Measurements from ENCODE around the gene SNAPC1. TPM values are rescaled to one million over a fixed set of nuclear protein-coding genes. Genes with fewer than 3 reads are reported as not detected.

The SNAPC1 gene
- total RNA-seq, 3 donors from 2014 or later, result 2.0 to 4.8 (median 2.5) TPM

DNA sequence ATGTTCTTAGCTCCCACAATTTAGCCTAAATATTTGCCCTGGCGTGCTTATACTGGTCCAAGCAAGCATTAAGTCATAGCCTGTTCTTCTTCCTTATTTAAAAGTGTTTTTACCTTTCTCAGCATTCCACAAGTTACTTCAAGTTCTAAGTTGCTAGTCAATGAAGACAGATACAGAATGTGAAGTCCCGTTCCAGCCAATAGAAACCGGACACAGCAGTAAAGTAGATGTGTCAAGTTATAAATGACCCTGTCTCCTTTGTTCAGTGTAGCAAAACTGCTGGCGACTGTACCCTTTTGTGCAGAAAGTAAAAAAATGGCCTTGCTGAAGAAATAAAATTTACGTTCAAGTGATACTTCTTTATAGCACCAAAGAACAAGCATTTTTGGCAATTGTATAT is 3.9 kb downstream of the SNAPC1 start:
- H3K4me3 ChIP-seq, result no peak overlapping the region
- no peaks in the 10 kb centered on the region for H3K36me3 ChIP-seq (ENCODE audit: low read depth)
- H3K4me1 ChIP-seq (ENCODE audit: low read depth), result peaks cover 10% of the 10 kb centered on the region
- DNase-seq (no peak), ATAC-seq (no peak)
- TF ChIP-seq, protein P1, sequence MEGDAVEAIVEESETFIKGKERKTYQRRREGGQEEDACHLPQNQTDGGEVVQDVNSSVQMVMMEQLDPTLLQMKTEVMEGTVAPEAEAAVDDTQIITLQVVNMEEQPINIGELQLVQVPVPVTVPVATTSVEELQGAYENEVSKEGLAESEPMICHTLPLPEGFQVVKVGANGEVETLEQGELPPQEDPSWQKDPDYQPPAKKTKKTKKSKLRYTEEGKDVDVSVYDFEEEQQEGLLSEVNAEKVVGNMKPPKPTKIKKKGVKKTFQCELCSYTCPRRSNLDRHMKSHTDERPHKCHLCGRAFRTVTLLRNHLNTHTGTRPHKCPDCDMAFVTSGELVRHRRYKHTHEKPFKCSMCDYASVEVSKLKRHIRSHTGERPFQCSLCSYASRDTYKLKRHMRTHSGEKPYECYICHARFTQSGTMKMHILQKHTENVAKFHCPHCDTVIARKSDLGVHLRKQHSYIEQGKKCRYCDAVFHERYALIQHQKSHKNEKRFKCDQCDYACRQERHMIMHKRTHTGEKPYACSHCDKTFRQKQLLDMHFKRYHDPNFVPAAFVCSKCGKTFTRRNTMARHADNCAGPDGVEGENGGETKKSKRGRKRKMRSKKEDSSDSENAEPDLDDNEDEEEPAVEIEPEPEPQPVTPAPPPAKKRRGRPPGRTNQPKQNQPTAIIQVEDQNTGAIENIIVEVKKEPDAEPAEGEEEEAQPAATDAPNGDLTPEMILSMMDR (IDR thresholded peaks at IDR 0.05), result no peak
- intact Hi-C loops (cut with DNase I, micrococcal nuclease), result loop anchor here (10.0 kb wide), 1 partner anchor 301 kb away; no protein-coding TSS in a partner anchor
- no peaks in the 10 kb centered on the region for H3K9me3 ChIP-seq

DNA sequence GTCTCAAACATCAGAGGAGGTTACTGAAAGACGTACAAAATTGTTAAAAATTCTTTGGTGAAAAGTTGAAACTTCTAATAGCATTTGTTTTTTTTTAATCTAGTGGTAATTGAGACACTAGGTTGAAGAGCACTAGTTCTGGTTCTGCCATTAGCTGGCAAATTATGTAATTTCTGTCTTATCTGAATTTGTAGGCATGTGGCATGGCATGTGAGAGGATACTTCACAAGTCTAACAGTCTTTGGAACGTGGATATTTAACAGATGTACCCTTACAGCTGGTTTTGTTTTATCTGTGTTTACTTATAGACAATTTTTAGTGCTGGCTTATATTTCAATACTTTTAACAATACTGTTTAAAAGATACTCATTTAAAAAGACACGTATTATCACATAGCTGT is 6.0 kb downstream of the SNAPC1 start:
- no peak for DNase-seq
- no peak for ATAC-seq
- Histone ChIP-seq H3K4me3 (no peak overlapping the region), H3K36me3 (ENCODE audit: low read depth) (no peaks in the 10 kb centered on the region), H3K9me3 (no peaks in the 10 kb centered on the region), H3K4me1 (ENCODE audit: low read depth) (peaks cover 3% of the 10 kb centered on the region)
- TF ChIP-seq, protein P1 (IDR thresholded peaks at IDR 0.05), result no peak
- intact Hi-C loops (cut with DNase I, micrococcal nuclease), result loop anchor here (10.0 kb wide), 1 partner anchor 303 kb away; no protein-coding TSS in a partner anchor

DNA sequence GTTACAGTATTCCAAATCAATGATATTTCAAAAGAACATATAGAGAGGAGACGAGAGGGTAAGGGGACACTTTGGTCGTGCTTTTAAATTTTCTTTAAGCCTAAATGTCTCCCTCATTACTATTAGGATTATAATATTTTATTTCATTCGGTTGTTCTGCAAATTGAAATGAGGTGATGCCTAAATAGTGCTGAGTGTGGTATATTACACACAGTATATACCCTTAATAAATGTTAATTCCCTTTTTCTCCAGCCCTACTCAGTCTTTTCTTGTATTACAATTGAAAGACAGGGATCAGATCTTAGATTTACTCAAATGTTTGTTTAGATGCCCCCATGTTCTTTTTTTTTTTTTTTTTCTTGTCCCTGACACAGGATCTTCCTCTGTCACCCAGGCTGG is 7.7 kb downstream of the SNAPC1 start:
- TF ChIP-seq, protein P1 (IDR thresholded peaks at IDR 0.05), result no peak
- no peak overlapping the region for H3K4me3 ChIP-seq
- ATAC-seq (no peak), DNase-seq (no peak)
- H3K36me3 ChIP-seq (ENCODE audit: low read depth), result no peaks in the 10 kb centered on the region
- H3K9me3 ChIP-seq, result no peaks in the 10 kb centered on the region
- intact Hi-C loops (cut with DNase I, micrococcal nuclease), result loop anchor here (10.0 kb wide), 1 partner anchor 305 kb away; no protein-coding TSS in a partner anchor
- H3K4me1 ChIP-seq (ENCODE audit: low read depth), result no peaks in the 10 kb centered on the region

DNA sequence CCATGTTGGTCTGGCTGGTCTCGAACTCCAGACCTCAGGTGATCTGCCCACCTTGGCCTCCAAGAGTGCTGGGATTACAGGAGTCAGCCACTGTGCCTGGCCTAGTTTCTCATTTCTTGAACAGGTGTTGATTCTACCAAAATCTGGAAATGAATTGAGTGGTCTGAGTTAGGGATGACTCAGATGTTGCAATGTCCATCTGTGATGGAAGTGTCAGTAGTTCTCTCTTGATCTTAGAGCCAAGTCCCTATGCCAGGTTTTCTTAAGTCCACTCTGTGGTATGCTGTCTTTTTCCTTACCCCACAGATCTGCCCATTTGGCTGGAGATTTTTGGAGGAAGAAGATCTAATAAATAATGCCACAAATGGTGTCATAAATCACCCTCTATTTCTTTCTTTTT is 12.6 kb downstream of the SNAPC1 start:
- DNase-seq (no peak), ATAC-seq (no peak)
- TF ChIP-seq, protein P1 (IDR thresholded peaks at IDR 0.05), result no peak
- Histone ChIP-seq H3K4me1 (ENCODE audit: low read depth) (no peaks in the 10 kb centered on the region), H3K4me3 (no peak overlapping the region), H3K9me3 (no peaks in the 10 kb centered on the region), H3K36me3 (ENCODE audit: low read depth) (no peaks in the 10 kb centered on the region)
- intact Hi-C loops (cut with DNase I, micrococcal nuclease), result no loop called here

DNA sequence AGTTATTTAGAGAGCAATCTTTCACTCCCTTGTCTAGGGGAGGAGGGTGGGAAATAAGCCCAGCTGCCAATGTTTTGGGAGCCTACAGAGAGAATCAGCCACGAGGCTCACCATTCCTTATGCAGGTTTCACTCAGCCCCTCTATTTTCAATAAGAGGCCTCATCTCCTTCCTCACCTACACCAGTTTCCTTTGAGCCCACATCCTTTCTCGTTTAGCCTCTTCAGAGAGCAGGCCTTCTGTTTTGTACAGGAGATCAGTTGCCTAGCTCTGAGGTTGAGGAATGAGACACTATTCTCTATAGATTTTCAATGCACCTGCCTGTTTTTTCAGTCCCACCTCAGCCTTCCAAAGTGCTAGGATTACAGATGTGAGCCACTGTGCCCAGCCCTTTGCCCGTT is 17.9 kb downstream of the SNAPC1 start:
- H3K36me3 ChIP-seq (ENCODE audit: low read depth), result no peaks in the 10 kb centered on the region
- TF ChIP-seq, protein P1 (IDR thresholded peaks at IDR 0.05), result no peak
- intact Hi-C loops (cut with DNase I, micrococcal nuclease), result no loop called here
- H3K4me3 ChIP-seq, result no peak overlapping the region
- DNase-seq, result no peak
- no peak for ATAC-seq
- H3K4me1 ChIP-seq (ENCODE audit: low read depth), result no peaks in the 10 kb centered on the region
- no peaks in the 10 kb centered on the region for H3K9me3 ChIP-seq

DNA sequence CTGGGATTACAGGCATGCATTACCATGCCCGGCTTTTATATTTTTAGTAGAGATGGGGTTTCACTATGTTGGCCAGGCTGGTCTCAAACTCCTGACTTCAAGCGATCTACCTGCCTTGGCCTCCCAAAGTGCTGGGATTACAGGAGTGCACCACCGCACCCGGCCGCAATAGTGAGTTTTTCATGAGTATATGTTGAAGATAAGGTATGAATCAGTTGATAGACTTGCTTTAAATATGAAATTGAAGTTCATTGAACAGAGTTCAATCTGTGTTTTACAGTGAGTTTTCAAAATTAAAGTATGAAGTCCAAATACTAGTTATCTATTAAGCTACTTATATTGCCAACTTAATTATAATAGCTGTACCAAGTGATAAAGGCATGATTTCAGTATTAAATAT is 35.1 kb downstream of the SNAPC1 start:
- H3K4me1 ChIP-seq (ENCODE audit: low read depth), result no peaks in the 10 kb centered on the region
- TF ChIP-seq, protein P1 (IDR thresholded peaks at IDR 0.05), result no peak
- H3K4me3 ChIP-seq, result no peak overlapping the region
- intact Hi-C loops (cut with DNase I, micrococcal nuclease), result no loop called here
- DNase-seq (no peak), ATAC-seq (no peak)
- H3K9me3 ChIP-seq, result no peaks in the 10 kb centered on the region
- no peaks in the 10 kb centered on the region for H3K36me3 ChIP-seq (ENCODE audit: low read depth)
